Activated T-cell treated with anti-CD3 and anti-CD28 coated beads for 4 hours (primary cell): Measurements from ENCODE around the gene SNAP29.
"Not testable (repeated sequence)": the region's sequence is repeated elsewhere in the genome, so short reads cannot be mapped to it uniquely, and the experiment has no call there.

ENCODE experiments used
- DNase-seq: peaks from one replicate; pipeline ENCODE4 v3.0.0-alpha.2; 2020

The SNAP29 gene

GRCh38 chr22:20836987-20837823 lies 21.6 kb upstream of the SNAP29 start:
- DNase-seq = no peak

- DNase-seq = not testable (repeated sequence)
These were observed 19.5 kb upstream of the SNAP29 start for GRCh38 chr22:20839354-20839753.

- no peak for DNase-seq
These were observed 18.8 kb upstream of the SNAP29 start for GRCh38 chr22:20839837-20840645.

- no peak for DNase-seq
These were observed 18.0 kb upstream of the SNAP29 start for GRCh38 chr22:20840646-20841371.

GRCh38 chr22:20843501-20843900 lies 15.3 kb upstream of the SNAP29 start:
- no peak for DNase-seq

GRCh38 chr22:20844055-20845037 lies 14.5 kb upstream of the SNAP29 start:
- no peak for DNase-seq

GRCh38 chr22:20847318-20847822 lies 11.4 kb upstream of the SNAP29 start:
- DNase-seq = no peak

GRCh38 chr22:20852076-20852475 lies 6.7 kb upstream of the SNAP29 start:
- DNase-seq = no peak

GRCh38 chr22:20852503-20852902 lies 6.3 kb upstream of the SNAP29 start:
- no peak for DNase-seq

- no peak for DNase-seq
These were observed 5.6 kb upstream of the SNAP29 start for GRCh38 chr22:20853236-20853660.

GRCh38 chr22:20857247-20857643 lies 1.6 kb upstream of the SNAP29 start:
- no peak for DNase-seq

GRCh38 chr22:20857838-20858614 lies 781 bp upstream of the SNAP29 start:
- DNase-seq = peak; percentile 82

GRCh38 chr22:20859615-20860014 lies 808 bp downstream of the SNAP29 start:
- DNase-seq = no peak

- DNase-seq = no peak
These were observed 3.7 kb downstream of the SNAP29 start for GRCh38 chr22:20862540-20862939.

GRCh38 chr22:20863366-20863765 lies 4.6 kb downstream of the SNAP29 start:
- DNase-seq = no peak

GRCh38 chr22:20864186-20864908 lies 5.5 kb downstream of the SNAP29 start:
- no peak for DNase-seq

- no peak for DNase-seq
These were observed 6.5 kb downstream of the SNAP29 start for GRCh38 chr22:20865331-20865730.

GRCh38 chr22:20865875-20866445 lies 7.2 kb downstream of the SNAP29 start:
- DNase-seq = no peak

GRCh38 chr22:20866736-20867135 lies 7.9 kb downstream of the SNAP29 start:
- DNase-seq = no peak
